IMR-90 (cell line): Measurements from ENCODE around the gene SLC5A7.

Experiments
- BHLHE40 ChIP-seq: fragments of 150-350 bp; IDR thresholded peaks from 2 replicates; pipeline ENCODE4 v1.6.1; 2016; ENCODE audit warnings: mild to moderate bottlenecking, low read depth, low read length
- CHD1 ChIP-seq: IDR thresholded peaks from 2 replicates; pipeline ENCODE4 v1.6.1; 2012; ENCODE audit warnings: low read depth, low read length, improper control_type of control experiment
- MAFK ChIP-seq: IDR thresholded peaks from 2 replicates; pipeline ENCODE4 v1.6.1; 2012; ENCODE audit warnings: low read depth, low read length, improper control_type of control experiment
- MAZ ChIP-seq: IDR thresholded peaks from 2 replicates; pipeline ENCODE4 v1.6.1; 2012; ENCODE audit warnings: low read depth, mild to moderate bottlenecking, low read length, improper control_type of control experiment, moderate library complexity, borderline replicate concordance
- MXI1 ChIP-seq: IDR thresholded peaks from 2 replicates; pipeline ENCODE4 v1.6.1; 2012; ENCODE audit warnings: low read depth, mild to moderate bottlenecking, low read length, moderate library complexity, borderline replicate concordance
- NFE2L2 ChIP-seq: fragments of 150-350 bp; IDR thresholded peaks from 2 replicates; pipeline ENCODE4 v1.6.1; 2016; ENCODE audit warnings: low read depth, mild to moderate bottlenecking, low read length
- POLR2A ChIP-seq: IDR thresholded peaks from 2 replicates; pipeline ENCODE4 v1.6.1; 2012; ENCODE audit warnings: mild to moderate bottlenecking, low read depth, low read length
- RAD21 ChIP-seq: IDR thresholded peaks from 2 replicates; pipeline ENCODE4 v1.6.1; 2012; ENCODE audit warnings: low read length, improper control_type of control experiment
- RFX5 ChIP-seq: IDR thresholded peaks from 2 replicates; pipeline ENCODE4 v1.8.0; 2012; ENCODE audit warnings: low read depth, mild to moderate bottlenecking, low read length, moderate library complexity
- SMC3 ChIP-seq: fragments of 150-350 bp; IDR thresholded peaks from 2 replicates; pipeline ENCODE4 v1.6.1; 2016; ENCODE audit warnings: low read depth, mild to moderate bottlenecking, antibody characterized with exemption, low read length, moderate library complexity
- TF ChIP-seq, protein P1 (sequence below): conservative IDR thresholded peaks from 2 replicates; pipeline ENCODE4 v1.5.1; 2012; ENCODE audit warnings: mild to moderate bottlenecking, low read depth, low read length, improper control_type of control experiment
- TF ChIP-seq, protein P2 (sequence below): fragments of 150-350 bp; IDR thresholded peaks from 2 replicates; pipeline ENCODE4 v1.6.1; 2016; ENCODE audit warnings: low read depth, mild to moderate bottlenecking, low read length, moderate library complexity, borderline replicate concordance
- TF ChIP-seq, protein P3 (sequence below): fragments of 150-350 bp; IDR thresholded peaks from 2 replicates; pipeline ENCODE4 v1.6.1; 2017; ENCODE audit warnings: mild to moderate bottlenecking, antibody characterized with exemption, low read length, low read depth

DNA sequence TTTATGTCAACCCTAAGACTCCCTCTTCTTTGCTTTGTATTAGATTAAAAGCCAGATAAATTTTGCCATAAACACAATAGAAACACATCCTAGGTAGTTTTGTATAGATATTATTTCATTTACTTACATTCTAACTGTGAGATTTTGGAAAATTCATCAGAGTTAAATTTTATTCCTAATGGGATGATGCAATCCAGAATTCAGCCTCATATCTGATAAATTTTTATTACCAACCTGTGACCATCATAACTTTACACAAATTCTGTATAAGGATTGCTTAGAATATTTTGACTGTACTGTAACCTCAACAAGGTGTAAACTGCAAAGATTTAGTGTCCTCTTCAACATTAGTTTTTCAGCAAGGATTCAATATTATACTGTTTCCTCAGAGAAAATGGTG, 4.4 kb downstream of the SLC5A7 start:
- TF ChIP-seq POLR2A (no peak), RFX5 (no peak), SMC3 (no peak), NFE2L2 (no peak), RAD21 (no peak), MAFK (no peak), MAZ (no peak), MXI1 (no peak), BHLHE40 (no peak), CHD1 (no peak)
- TF ChIP-seq, protein P1, sequence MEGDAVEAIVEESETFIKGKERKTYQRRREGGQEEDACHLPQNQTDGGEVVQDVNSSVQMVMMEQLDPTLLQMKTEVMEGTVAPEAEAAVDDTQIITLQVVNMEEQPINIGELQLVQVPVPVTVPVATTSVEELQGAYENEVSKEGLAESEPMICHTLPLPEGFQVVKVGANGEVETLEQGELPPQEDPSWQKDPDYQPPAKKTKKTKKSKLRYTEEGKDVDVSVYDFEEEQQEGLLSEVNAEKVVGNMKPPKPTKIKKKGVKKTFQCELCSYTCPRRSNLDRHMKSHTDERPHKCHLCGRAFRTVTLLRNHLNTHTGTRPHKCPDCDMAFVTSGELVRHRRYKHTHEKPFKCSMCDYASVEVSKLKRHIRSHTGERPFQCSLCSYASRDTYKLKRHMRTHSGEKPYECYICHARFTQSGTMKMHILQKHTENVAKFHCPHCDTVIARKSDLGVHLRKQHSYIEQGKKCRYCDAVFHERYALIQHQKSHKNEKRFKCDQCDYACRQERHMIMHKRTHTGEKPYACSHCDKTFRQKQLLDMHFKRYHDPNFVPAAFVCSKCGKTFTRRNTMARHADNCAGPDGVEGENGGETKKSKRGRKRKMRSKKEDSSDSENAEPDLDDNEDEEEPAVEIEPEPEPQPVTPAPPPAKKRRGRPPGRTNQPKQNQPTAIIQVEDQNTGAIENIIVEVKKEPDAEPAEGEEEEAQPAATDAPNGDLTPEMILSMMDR = no peak
- TF ChIP-seq, protein P2, sequence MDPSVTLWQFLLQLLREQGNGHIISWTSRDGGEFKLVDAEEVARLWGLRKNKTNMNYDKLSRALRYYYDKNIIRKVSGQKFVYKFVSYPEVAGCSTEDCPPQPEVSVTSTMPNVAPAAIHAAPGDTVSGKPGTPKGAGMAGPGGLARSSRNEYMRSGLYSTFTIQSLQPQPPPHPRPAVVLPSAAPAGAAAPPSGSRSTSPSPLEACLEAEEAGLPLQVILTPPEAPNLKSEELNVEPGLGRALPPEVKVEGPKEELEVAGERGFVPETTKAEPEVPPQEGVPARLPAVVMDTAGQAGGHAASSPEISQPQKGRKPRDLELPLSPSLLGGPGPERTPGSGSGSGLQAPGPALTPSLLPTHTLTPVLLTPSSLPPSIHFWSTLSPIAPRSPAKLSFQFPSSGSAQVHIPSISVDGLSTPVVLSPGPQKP = no peak
- TF ChIP-seq, protein P3, sequence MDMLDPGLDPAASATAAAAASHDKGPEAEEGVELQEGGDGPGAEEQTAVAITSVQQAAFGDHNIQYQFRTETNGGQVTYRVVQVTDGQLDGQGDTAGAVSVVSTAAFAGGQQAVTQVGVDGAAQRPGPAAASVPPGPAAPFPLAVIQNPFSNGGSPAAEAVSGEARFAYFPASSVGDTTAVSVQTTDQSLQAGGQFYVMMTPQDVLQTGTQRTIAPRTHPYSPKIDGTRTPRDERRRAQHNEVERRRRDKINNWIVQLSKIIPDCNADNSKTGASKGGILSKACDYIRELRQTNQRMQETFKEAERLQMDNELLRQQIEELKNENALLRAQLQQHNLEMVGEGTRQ = no peak
